ENCODE results near the gene GPRIN3.

GRCh38 chr4:89324671-89325070 is 17.1 kb upstream of the GPRIN3 start:
- TF ChIP-seq CTCF (IDR thresholded peaks at IDR 0.05) (no peak), POLR2A (IDR thresholded peaks at IDR 0.05) (no peak)
